WI38 (cell line): ENCODE data around the gene ECE2.

Source experiments
- H3K4me3 ChIP-seq: 2 replicates; pipeline ENCODE4 v1.5.1; 2011; ENCODE audit warnings: low read depth, mild to moderate bottlenecking, control low read depth, low read length
- CTCF ChIP-seq: IDR thresholded peaks from 2 replicates; pipeline ENCODE4 v1.5.1; 2012; ENCODE audit warnings: low read depth, mild to moderate bottlenecking, control low read depth, low read length

Gene ECE2

GRCh38 chr3:184257083-184257915 is 18.5 kb upstream of the ECE2 start:
- TF ChIP-seq CTCF: no peak
- no peak overlapping the region for H3K4me3 ChIP-seq

GRCh38 chr3:184258926-184259325 is 16.9 kb upstream of the ECE2 start:
- no peak overlapping the region for H3K4me3 ChIP-seq
- no peak for TF ChIP-seq CTCF

- no peak for TF ChIP-seq CTCF
- H3K4me3 ChIP-seq: no peak overlapping the region
Observed at GRCh38 chr3:184259396-184259877, 16.4 kb upstream of the ECE2 start.

- TF ChIP-seq CTCF: no peak
- H3K4me3 ChIP-seq: peak overlapping the region; percentile 30
Observed at GRCh38 chr3:184259878-184260723, 15.7 kb upstream of the ECE2 start.

GRCh38 chr3:184260724-184261269 is 15.0 kb upstream of the ECE2 start:
- TF ChIP-seq CTCF: no peak
- peak overlapping the region; percentile 44 for H3K4me3 ChIP-seq

GRCh38 chr3:184261270-184261853 is 14.5 kb upstream of the ECE2 start, which contains the start of gene CAMK2N2:
Gene CAMK2N2, minus strand, starts transcription at chr3:184261553. Its CDS starts 268 bp downstream, at chr3:184261285.
- no peak for TF ChIP-seq CTCF
- H3K4me3 ChIP-seq: peak within 1 kb of the TSS; percentile 54
